ENCODE data around the gene HRH1.
"Not testable (repeated sequence)": the region's sequence is repeated elsewhere in the genome, so short reads cannot be mapped to it uniquely, and the experiment has no call there.

The HRH1 gene

DNA sequence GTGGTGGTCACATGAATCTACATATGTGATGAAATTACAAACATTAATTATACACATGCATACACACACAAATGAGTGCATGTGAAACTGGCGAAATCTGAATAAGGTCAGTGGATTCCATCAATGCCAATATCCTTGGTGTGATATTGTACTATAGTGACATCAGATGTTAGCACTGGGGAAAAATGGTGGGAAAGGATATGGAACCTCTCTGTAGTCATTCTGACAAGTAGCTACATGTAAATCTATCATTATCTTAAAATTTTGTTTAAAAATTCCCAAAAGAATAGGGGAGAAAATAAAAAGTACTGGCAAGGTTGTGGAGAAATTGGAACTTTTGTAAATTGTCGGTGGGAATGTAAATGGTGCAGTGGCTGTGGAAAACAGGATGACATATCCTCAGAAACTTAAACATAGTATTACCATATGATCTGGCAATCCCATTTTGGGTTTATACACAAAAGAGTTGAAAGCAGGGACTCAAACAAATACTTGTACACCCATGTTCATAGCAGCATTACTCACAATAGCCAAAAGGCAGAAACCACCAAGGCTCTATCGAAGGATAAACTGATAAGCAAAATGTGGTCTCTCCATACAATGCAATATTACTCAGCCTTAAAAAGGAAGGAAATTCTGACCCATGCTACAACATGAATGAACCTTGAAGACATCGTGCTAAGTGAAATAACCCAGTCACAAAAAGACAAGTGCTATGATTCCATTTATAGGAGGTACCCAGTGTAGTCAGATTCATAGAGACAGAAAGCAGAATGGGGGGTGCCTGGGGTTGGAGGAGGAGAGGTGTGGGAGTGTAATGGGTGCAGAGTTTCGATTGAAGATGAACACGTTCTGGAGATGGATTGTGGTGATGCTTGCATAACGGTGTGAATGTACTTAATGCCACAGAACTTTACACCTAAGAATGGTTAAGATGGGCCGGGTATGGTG, 25.3 kb upstream of the HRH1 start:
- Histone ChIP-seq H3K79me2 (ENCODE audit: insufficient read depth, low read depth) (no peaks in the 10 kb centered on the region), H3K4me3 (IDR thresholded peaks at IDR 0.05; ENCODE audit: insufficient read depth, low read depth, low read length) (no peak overlapping the region), H4K20me1 (ENCODE audit: insufficient read depth) (no peaks in the 10 kb centered on the region), H3K27ac (no peak overlapping the region), H3K9ac (no peak overlapping the region), H3K27me3 (ENCODE audit: insufficient read depth, low read depth) (no peaks in the 10 kb centered on the region), H3K4me1 (ENCODE audit: low read depth, poor library complexity, severe bottlenecking) (no peaks in the 10 kb centered on the region), H2AFZ (ENCODE audit: low read depth) (no peak overlapping the region), H3K36me3 (ENCODE audit: insufficient read depth) (no peaks in the 10 kb centered on the region), H3K4me2 (no peak overlapping the region)
- TF ChIP-seq, protein P1, sequence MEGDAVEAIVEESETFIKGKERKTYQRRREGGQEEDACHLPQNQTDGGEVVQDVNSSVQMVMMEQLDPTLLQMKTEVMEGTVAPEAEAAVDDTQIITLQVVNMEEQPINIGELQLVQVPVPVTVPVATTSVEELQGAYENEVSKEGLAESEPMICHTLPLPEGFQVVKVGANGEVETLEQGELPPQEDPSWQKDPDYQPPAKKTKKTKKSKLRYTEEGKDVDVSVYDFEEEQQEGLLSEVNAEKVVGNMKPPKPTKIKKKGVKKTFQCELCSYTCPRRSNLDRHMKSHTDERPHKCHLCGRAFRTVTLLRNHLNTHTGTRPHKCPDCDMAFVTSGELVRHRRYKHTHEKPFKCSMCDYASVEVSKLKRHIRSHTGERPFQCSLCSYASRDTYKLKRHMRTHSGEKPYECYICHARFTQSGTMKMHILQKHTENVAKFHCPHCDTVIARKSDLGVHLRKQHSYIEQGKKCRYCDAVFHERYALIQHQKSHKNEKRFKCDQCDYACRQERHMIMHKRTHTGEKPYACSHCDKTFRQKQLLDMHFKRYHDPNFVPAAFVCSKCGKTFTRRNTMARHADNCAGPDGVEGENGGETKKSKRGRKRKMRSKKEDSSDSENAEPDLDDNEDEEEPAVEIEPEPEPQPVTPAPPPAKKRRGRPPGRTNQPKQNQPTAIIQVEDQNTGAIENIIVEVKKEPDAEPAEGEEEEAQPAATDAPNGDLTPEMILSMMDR (conservative IDR thresholded peaks at IDR 0.05; ENCODE audit: low read depth, low read length) = no peak

DNA sequence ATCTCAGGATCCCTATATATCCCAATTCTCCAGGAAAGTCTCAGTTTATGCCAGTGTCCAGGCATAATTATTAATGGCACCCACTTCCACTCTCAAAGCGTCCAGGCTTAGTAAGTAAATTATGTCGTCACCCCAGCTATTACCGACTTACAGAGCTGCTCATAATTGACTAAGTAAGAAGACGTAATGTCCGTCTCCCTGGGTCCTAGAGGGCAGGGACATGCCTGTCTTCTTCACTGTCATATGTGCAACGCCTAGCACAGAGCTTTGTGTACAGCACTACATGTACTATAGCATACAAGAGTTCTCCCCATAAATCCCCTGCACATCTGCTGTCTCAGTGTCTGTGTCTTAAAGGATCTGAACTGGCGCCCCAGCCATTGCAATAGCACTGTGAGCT, 23.9 kb upstream of the HRH1 start:
- Histone ChIP-seq H3K79me2 (ENCODE audit: insufficient read depth, low read depth) (no peaks in the 10 kb centered on the region), H4K20me1 (ENCODE audit: insufficient read depth) (no peaks in the 10 kb centered on the region), H3K27me3 (ENCODE audit: insufficient read depth, low read depth) (no peaks in the 10 kb centered on the region), H3K4me2 (no peak overlapping the region), H3K4me1 (ENCODE audit: low read depth, poor library complexity, severe bottlenecking) (no peaks in the 10 kb centered on the region), H3K36me3 (ENCODE audit: insufficient read depth) (no peaks in the 10 kb centered on the region), H2AFZ (ENCODE audit: low read depth) (no peak overlapping the region), H3K9ac (no peak overlapping the region), H3K27ac (no peak overlapping the region), H3K4me3 (IDR thresholded peaks at IDR 0.05; ENCODE audit: insufficient read depth, low read depth, low read length) (no peak overlapping the region)
- TF ChIP-seq, protein P1 (conservative IDR thresholded peaks at IDR 0.05; ENCODE audit: low read depth, low read length) = no peak

DNA sequence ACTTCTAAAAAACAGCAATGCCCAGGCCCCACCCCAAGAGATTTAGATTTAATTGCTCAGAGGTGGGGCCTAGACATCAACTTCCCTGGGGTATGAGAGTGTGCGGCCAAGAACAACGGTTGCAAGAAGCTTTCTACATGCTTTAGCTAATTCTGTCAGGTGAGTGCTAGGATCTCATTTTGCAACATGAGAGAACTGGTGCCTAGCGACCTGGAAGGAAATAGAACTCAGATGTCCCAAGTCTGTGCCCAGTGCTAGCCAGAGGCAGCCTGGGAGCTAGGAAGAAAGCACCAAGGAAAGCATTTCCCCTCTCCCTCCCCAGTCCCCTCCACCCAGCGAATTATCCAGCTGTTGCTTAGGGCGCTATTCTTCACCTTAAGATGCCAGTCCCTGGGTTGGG, 22.9 kb upstream of the HRH1 start:
- Histone ChIP-seq H2AFZ (ENCODE audit: low read depth) (no peak overlapping the region), H3K27me3 (ENCODE audit: insufficient read depth, low read depth) (no peaks in the 10 kb centered on the region), H3K79me2 (ENCODE audit: insufficient read depth, low read depth) (no peaks in the 10 kb centered on the region), H3K9ac (no peak overlapping the region), H3K4me1 (ENCODE audit: low read depth, poor library complexity, severe bottlenecking) (no peaks in the 10 kb centered on the region), H4K20me1 (ENCODE audit: insufficient read depth) (no peaks in the 10 kb centered on the region), H3K4me2 (no peak overlapping the region), H3K36me3 (ENCODE audit: insufficient read depth) (no peaks in the 10 kb centered on the region), H3K4me3 (IDR thresholded peaks at IDR 0.05; ENCODE audit: insufficient read depth, low read depth, low read length) (no peak overlapping the region), H3K27ac (no peak overlapping the region)
- TF ChIP-seq, protein P1 (conservative IDR thresholded peaks at IDR 0.05; ENCODE audit: low read depth, low read length) = no peak

DNA sequence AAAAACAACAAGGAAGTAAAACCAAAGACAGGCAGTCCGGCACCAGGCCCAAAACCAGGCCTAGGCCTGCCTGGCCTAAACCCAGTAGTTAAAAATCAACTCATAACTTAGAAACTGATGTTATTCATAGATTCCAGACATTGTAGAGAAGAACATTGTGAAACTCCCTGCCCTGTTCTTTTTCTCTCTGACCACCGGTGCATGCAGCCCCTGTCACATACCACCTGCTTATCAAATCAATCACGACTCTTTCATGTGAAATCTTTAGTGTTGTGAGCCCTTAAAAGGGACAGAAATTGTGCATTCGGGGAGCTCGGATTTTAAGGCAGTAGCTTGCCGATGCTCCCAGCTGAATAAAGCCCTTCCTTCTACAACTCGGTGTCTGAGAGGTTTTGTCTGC, 22.4 kb upstream of the HRH1 start:
- not testable (repeated sequence) for H3K27ac ChIP-seq; H3K4me3 ChIP-seq (IDR thresholded peaks at IDR 0.05; ENCODE audit: insufficient read depth, low read depth, low read length); H3K4me1 ChIP-seq (ENCODE audit: low read depth, poor library complexity, severe bottlenecking); H2AFZ ChIP-seq (ENCODE audit: low read depth); H3K4me2 ChIP-seq; H3K79me2 ChIP-seq (ENCODE audit: insufficient read depth, low read depth); H4K20me1 ChIP-seq (ENCODE audit: insufficient read depth); H3K9ac ChIP-seq; H3K36me3 ChIP-seq (ENCODE audit: insufficient read depth); H3K27me3 ChIP-seq (ENCODE audit: insufficient read depth, low read depth)

DNA sequence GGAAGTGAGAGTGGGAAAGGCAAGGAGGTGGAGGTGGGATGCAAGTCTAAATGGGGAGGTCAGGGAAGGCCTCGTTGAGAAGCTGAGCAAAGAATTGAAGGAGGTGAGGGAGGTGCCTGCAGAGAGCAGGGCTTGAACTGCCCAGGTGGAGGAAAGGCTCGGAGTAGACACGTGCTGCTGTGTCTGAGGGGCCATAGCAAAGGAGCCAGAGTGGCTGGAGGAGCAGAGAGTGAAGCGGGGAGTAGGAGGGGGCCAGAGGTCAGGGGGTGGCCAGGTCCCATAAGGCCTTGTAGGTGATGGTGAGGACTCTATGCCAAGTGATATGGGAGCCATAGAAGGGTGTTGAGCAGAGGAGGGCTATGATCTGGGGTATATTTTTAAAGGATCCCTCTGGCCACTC, 21.4 kb upstream of the HRH1 start:
- H3K4me3 ChIP-seq (IDR thresholded peaks at IDR 0.05; ENCODE audit: insufficient read depth, low read depth, low read length) = no peak overlapping the region
- no peak overlapping the region for H3K4me2 ChIP-seq
- H3K27ac ChIP-seq = no peak overlapping the region
- no peak overlapping the region for H3K9ac ChIP-seq
- no peaks in the 10 kb centered on the region for H3K36me3 ChIP-seq (ENCODE audit: insufficient read depth)
- H4K20me1 ChIP-seq (ENCODE audit: insufficient read depth) = no peaks in the 10 kb centered on the region
- TF ChIP-seq, protein P1 (conservative IDR thresholded peaks at IDR 0.05; ENCODE audit: low read depth, low read length) = no peak
- H3K27me3 ChIP-seq (ENCODE audit: insufficient read depth, low read depth) = no peaks in the 10 kb centered on the region
- H2AFZ ChIP-seq (ENCODE audit: low read depth) = no peak overlapping the region
- no peaks in the 10 kb centered on the region for H3K4me1 ChIP-seq (ENCODE audit: low read depth, poor library complexity, severe bottlenecking)
- no peaks in the 10 kb centered on the region for H3K79me2 ChIP-seq (ENCODE audit: insufficient read depth, low read depth)
